Activated CD8-positive, alpha-beta memory T cell treated with anti-CD3 and anti-CD28 coated beads for 24 hours (primary cell): Measurements from ENCODE around the gene PDGFA.

Experiments used
- DNase-seq: peaks from one replicate; pipeline ENCODE4 v3.0.0-alpha.2; 2020

PDGFA gene

DNA sequence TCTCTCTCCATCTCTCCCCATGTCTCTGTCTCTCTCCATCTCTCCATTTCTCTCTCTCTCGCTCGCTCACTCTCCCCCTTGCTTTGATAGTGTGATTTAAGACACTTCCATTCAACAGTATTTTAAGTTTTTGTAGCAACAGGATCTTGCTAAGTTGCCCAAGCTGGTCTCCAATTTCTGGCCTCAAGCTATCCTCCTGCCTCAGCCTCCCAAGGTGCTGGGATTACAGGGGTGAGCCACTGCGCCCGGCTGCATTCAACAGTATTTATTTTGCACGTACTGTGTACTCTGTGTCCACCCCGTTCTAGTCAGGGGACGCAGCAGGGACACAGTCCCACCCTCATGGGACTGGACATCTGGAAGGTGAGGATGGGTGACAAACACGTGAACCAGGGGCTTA, 14.4 kb upstream of the PDGFA start:
- no peak for DNase-seq

DNA sequence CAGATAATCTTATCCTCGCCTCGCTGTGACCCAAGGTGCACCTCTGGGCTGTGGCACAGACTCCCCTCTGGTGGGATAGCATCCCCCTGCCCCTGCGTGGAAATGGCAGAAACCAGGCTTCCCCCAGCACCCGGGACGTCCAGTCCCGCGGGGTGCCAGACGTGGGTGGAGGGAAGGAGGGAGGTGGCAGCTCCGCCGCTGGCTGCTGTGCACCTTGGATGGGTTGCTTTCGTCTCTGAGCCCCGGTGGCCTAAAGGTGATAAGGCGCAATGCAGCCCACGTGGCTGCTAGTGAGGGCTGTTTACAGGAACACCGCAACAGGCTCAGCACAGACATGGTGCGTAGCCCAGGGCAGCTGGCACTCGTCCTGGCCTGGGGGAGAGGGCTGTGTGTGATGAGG, 13.6 kb upstream of the PDGFA start:
- DNase-seq, result no peak

- DNase-seq, result no peak
These were observed 12.9 kb upstream of the PDGFA start for GRCh38 chr7:532379-533143.

DNA sequence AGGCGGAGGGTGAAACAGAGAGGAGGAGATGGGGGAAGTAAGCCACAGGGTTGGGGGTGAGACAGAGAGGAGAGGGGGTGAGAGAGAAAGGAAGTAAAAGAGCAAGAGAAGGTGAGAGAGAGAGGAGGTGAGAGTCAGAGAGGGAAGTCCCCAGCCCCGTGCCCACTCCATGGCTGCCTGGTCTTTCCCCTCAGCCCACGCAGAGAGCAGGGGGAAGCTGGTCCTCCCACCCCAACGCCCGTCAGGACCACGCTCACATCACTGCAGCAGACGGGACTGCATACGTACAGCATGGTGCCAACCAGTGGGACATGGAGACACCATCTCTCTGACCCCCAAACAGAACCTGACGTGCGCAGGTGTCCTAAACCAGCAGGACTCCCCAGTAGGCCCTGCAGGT, 12.1 kb upstream of the PDGFA start:
- DNase-seq, result no peak

DNA sequence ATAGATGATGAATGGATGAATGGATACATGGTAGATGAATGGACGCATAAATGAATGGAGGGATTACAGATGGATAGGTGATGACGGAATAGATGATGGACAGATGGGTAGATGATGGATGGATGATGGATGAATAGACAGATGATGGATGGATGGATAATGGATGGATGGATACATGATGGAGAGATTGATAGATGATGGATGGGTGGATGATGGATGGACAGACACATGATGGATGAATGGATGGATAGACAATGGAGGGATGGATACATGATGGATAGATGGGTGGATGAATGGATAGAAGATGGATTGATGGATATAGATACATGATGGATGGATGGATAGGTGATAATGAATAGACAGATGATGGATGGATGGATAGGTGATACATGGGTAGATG, 8.8 kb upstream of the PDGFA start:
- DNase-seq, result no peak

GRCh38 chr7:527723-528122, 8.1 kb upstream of the PDGFA start:
- DNase-seq, result no peak

- no peak for DNase-seq
These were observed 6.9 kb upstream of the PDGFA start for GRCh38 chr7:526460-527034.

GRCh38 chr7:525740-526139, 6.1 kb upstream of the PDGFA start:
- DNase-seq, result no peak

GRCh38 chr7:524800-525199, 5.2 kb upstream of the PDGFA start:
- no peak for DNase-seq

- DNase-seq, result no peak
These were observed 4.0 kb upstream of the PDGFA start for GRCh38 chr7:523347-524336.

DNA sequence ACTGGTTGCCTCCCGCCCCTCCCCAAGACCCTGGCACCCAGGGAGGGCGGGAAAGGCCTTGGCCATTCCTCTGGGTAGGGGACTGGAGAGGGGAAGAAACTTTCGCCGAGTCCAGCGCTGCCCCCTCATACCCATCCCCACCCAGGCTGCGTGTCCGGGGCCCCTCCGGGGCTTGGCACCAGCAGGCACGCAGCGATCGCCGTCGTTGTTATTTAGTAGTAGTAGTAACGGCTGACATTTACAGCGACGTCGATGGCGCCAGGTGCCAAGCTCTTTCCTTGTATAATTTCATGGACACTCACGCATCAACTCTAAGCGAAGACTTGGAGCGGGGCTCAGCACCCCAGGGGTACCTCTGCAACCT, 3.3 kb upstream of the PDGFA start:
- no peak for DNase-seq

- DNase-seq, result peak; percentile 74
These were observed 2.7 kb upstream of the PDGFA start for GRCh38 chr7:522071-522950.

DNA sequence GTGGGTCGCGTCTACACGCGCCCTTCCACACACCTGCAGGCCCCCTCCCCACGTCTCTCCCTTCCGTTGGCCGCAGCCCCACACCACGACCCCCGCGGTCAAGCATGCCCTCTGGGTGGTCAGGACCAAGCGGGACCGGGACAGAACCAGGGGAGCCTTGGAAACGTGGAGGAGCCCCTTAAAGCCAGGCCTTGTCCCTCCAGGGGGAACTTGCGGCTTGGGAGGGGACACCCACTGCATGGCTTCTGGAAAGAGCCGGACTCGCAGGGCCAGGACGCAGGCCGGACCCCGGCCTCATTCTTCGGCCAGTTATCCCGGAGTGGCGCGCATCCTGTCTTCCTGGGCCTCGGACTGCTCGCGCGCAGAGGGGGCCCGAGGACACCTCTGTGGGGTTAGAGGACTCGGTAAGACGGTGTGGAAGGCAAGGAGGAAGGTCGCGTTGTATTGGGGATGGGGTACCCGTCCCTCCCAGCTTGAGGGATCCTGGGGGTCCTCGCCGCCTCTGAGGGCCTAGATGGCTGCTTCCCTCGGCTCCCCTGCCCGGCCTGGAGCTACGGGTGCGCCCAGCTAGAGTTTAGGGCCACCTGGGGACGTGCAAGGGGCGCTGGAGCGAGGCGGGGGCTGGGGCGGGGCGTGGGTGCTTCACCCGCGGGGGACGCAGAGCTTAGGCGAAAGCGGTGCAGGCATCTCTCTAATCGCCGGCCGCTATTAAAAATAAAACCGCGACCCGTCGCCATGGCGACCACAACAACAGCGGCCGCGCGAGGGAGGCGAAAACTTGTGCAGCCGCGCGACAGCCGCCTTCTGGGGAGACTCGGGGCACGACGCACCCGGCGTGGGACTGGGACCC, 1.8 kb upstream of the PDGFA start:
- DNase-seq, result peak; percentile 68

DNA sequence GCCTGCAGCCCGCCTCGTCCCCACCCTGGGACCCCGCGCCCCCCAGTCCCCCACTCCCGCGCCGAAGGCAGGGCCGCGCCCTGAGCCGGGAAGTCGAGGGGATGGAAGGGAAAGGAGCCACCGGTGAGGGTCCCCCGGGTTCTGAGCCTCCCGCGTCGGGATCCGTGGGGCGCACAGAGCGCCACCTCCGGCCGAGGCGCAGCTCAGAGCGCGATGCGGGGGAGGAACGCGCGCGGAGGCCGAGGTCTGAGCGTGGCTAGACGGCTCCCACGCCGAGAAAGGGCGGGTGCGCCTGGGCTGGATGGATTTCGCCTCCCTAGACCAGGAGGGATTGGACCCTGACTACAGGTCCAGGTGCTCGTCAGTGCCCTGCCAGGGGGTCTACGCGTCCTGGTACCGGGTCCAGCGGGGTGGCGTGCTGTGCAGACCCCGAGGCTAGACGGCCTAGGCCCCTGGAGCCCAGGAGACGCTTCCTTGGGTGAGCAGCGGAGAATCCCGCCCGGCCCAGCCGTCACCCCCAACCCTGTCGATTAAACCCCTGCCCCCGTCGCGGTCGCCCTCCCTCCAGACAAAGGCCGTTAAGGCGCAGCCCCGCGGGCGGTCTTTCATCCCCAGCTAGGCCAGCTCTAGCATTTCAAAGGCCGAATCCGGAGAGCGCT, 986 bp upstream of the PDGFA start:
- DNase-seq, result no peak

DNA sequence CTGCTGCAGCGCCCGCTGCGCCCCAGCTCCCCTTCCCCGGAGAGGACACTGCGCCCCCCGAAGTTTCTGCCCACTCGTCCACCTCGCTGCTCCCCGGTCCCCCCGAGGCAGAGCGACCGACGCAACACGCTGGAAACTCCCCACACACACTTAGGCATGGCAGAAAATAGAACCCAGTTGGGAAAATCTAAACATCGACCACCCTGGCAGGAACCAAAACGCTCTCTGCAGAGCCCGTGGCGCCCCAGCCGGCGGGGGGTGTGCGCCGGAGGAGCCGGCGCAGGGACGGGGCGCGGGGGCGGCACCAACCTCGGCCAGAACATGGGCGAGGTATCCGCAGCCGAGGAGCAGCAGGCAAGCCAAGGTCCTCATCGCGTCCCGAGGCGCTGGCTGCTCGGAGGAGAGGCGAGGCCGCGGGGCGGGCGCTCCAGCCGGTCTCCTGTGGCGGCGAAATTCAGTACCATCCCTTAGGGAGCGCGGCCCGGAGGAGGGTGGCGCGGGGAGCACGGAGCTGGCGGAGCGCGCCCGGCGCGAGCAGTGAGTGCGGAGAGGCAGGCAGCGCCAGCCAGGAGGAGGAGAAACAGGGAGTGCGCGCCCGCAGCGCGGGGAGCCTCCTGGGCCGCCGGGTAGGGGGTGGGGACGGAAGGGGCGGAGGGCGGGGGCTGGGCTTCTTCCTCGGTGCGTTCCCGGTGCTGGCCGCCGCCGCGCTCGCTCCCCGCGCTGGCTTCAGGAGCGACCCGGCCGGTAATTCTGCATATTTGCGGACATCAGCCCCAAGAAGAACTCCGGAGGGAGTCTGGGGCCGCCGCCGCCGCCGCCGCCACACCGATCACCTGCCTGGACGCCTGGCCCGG, 789 bp downstream of the PDGFA start:
- peak; percentile 78 for DNase-seq

DNA sequence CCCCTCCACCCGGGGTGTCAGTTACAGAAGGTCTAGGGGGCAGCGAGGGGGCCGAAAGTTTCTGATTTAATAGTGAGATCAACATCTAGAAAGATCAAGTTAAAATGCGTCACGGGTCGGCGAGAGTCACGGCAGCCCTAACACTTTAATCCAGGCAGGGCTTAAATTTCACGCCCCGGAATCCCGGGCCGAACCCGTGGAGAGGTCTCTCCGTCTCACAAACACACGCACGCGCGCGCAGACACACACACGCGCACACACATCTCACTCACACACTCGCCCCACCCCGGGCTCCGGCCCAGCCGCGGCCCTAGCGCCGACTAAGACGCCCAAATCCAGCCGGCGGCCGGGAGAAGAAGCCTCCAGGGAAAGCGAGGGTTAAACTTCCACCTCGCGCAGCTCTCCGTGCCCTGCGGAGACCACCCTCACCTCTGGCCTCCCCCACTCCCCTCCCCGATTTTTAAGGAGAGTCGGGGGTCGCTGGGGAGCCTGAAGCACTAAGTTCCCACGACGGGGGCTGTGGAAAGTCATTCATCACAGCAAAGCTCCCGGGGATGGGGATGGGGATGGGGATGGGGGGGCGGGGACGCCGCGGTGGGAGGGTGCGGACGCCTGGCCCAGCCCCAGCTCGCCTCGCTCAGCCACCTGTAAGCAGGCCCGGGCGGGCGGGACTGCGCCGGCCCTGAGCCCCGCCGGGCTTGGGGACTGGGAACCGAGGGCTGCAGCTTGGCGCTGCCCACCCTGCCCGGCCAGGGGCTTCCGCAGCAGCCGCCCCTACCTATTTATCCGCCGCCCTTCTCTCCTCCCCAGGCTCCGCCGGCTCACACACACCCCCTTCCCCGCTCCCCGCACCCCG, 1.6 kb downstream of the PDGFA start:
- peak; percentile 68 for DNase-seq

GRCh38 chr7:516606-517456, 2.8 kb downstream of the PDGFA start:
- peak; percentile 70 for DNase-seq

- no peak for DNase-seq
These were observed 3.4 kb downstream of the PDGFA start for GRCh38 chr7:516216-516605.
